HTERT RPE-1 (cell line): ENCODE results near the gene ZNF385B.

Experiments
- in situ Hi-C: fragments of 300-500 bp; cut with MboI; formaldehyde crosslinking; loops from 4 replicates; pipeline ENCODE4 v1.14.3; 2020; ENCODE audit warnings: low sequenced_read_pairs

Gene ZNF385B

GRCh38 chr2:179422037-179422643 is 439.3 kb downstream of the ZNF385B start:
- in situ Hi-C loops = no loop called here

GRCh38 chr2:179417436-179417949 is 443.9 kb downstream of the ZNF385B start:
- in situ Hi-C loops = no loop called here

- in situ Hi-C loops = no loop called here
Observed at GRCh38 chr2:179412112-179412511, 449.3 kb downstream of the ZNF385B start.

GRCh38 chr2:179410552-179411356 is 450.7 kb downstream of the ZNF385B start:
- in situ Hi-C loops = no loop called here

GRCh38 chr2:179403624-179404023 is 457.8 kb downstream of the ZNF385B start:
- in situ Hi-C loops = no loop called here

GRCh38 chr2:179393481-179393880 is 467.9 kb downstream of the ZNF385B start:
- in situ Hi-C loops = no loop called here
